ENCODE data around the gene KLHL29.

DNA sequence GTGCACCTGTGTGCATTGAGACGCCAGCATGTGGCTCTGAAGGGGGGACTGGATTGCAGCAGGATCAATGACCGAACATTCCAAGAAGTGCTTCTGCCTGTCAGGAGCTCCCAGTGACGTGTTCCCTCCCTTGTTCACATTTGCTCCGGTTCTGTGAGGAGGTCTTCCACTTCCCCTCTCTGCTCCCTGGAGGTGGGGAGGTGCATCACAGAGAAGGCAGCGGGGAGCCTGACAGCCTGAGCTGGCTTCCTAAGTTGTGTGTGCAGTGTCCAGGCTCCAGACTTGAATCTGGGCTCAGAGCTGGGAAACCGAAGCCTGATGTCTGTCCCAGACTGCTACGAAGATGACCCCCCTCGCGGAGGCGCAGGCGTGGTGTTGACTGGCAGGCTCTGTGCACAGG lies 171.0 kb downstream of the KLHL29 start:
- TF ChIP-seq SAP130 (CRISPR knock-in tag; IDR thresholded peaks at IDR 0.05; ENCODE audit: low read depth) (no peak), BRCA1 (CRISPR knock-in tag; IDR thresholded peaks at IDR 0.05) (no peak)
- TF ChIP-seq, protein P1, sequence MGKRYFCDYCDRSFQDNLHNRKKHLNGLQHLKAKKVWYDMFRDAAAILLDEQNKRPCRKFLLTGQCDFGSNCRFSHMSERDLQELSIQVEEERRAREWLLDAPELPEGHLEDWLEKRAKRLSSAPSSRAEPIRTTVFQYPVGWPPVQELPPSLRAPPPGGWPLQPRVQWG (CRISPR knock-in tag; IDR thresholded peaks at IDR 0.05; ENCODE audit: borderline replicate concordance, low read depth) = no peak
- TF ChIP-seq, protein P2, sequence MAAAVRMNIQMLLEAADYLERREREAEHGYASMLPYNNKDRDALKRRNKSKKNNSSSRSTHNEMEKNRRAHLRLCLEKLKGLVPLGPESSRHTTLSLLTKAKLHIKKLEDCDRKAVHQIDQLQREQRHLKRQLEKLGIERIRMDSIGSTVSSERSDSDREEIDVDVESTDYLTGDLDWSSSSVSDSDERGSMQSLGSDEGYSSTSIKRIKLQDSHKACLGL (CRISPR knock-in tag; IDR thresholded peaks at IDR 0.05) = no peak
- TF ChIP-seq, protein P3, sequence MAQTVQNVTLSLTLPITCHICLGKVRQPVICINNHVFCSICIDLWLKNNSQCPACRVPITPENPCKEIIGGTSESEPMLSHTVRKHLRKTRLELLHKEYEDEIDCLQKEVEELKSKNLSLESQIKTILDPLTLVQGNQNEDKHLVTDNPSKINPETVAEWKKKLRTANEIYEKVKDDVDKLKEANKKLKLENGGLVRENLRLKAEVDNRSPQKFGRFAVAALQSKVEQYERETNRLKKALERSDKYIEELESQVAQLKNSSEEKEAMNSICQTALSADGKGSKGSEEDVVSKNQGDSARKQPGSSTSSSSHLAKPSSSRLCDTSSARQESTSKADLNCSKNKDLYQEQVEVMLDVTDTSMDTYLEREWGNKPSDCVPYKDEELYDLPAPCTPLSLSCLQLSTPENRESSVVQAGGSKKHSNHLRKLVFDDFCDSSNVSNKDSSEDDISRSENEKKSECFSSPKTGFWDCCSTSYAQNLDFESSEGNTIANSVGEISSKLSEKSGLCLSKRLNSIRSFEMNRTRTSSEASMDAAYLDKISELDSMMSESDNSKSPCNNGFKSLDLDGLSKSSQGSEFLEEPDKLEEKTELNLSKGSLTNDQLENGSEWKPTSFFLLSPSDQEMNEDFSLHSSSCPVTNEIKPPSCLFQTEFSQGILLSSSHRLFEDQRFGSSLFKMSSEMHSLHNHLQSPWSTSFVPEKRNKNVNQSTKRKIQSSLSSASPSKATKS (CRISPR knock-in tag; IDR thresholded peaks at IDR 0.05) = no peak

Data from HepG2 (cell line).